Mesothelial cell of epicardium (in vitro differentiated cells): ENCODE results near the gene GALNT9. TPM values are rescaled to one million over a fixed set of nuclear protein-coding genes. Genes with fewer than 3 reads are reported as not detected.
"Not testable (repeated sequence)": the region's sequence is repeated elsewhere in the genome, so short reads cannot be mapped to it uniquely, and the experiment has no call there.

Experiments used
- DNase-seq, 2 experiments: peaks; one replicate each; pipeline ENCODE4 v3.0.0; 2021; ENCODE audit warnings: low spot score in 2 of 2; ENCODE audit not compliant: unreplicated experiment in 2 of 2
- H3K27ac Mint-ChIP-seq: 2 replicates; pipeline ENCODE4 v1.8.0; 2021; ENCODE audit warnings: mixed read lengths
- H3K27me3 Mint-ChIP-seq: 2 replicates; pipeline ENCODE4 v1.8.0; 2021; ENCODE audit warnings: low read depth, mixed read lengths
- H3K36me3 Mint-ChIP-seq: 2 replicates; pipeline ENCODE4 v1.8.0; 2021; ENCODE audit warnings: mixed read lengths
- H3K4me1 Mint-ChIP-seq: 2 replicates; pipeline ENCODE4 v1.8.0; 2021; ENCODE audit warnings: mixed read lengths
- H3K4me3 Mint-ChIP-seq: 2 replicates; pipeline ENCODE4 v1.8.0; 2021; ENCODE audit warnings: mild to moderate bottlenecking, moderate library complexity, mixed read lengths
- H3K9me3 Mint-ChIP-seq: 2 replicates; pipeline ENCODE4 v1.8.0; 2021; ENCODE audit warnings: mixed read lengths
- CTCF ChIP-seq: fragments of 200-600 bp; sonication (generic); IDR thresholded peaks from one replicate; pipeline ENCODE4 v1.5.0; 2021; ENCODE audit warnings: antibody characterized with exemption; ENCODE audit not compliant: unreplicated experiment
- total RNA-seq: library from RNA; stranded (reverse); gene quantifications from 3 replicates; pipeline ENCODE4 v1.2.1, GENCODE V29; 2021

GALNT9 gene
- total RNA-seq, 1 donor from 2014 or later = 4.8 TPM

GRCh38 chr12:132247718-132248452 is 81.5 kb downstream of the GALNT9 start:
- no peak for DNase-seq
- Mint-ChIP-seq H3K27me3 (peaks cover 49% of the 10 kb centered on the region), H3K36me3 (no peaks in the 10 kb centered on the region), H3K9me3 (no peaks in the 10 kb centered on the region), H3K4me1 (no peaks in the 10 kb centered on the region), H3K4me3 (no peak overlapping the region), H3K27ac (no peak overlapping the region)
- no peak for TF ChIP-seq CTCF

- H3K27ac Mint-ChIP-seq = no peak overlapping the region
- H3K27me3 Mint-ChIP-seq = peaks cover 47% of the 10 kb centered on the region
- no peaks in the 10 kb centered on the region for H3K4me1 Mint-ChIP-seq
- no peak for DNase-seq
- no peak overlapping the region for H3K4me3 Mint-ChIP-seq
- no peaks in the 10 kb centered on the region for H3K36me3 Mint-ChIP-seq
- no peaks in the 10 kb centered on the region for H3K9me3 Mint-ChIP-seq
- no peak for TF ChIP-seq CTCF
Observed at GRCh38 chr12:132246997-132247717, 82.2 kb downstream of the GALNT9 start.

GRCh38 chr12:132245521-132246101 is 83.8 kb downstream of the GALNT9 start:
- H3K27ac Mint-ChIP-seq = no peak overlapping the region
- H3K9me3 Mint-ChIP-seq = no peaks in the 10 kb centered on the region
- no peak for DNase-seq
- peaks cover 43% of the 10 kb centered on the region for H3K27me3 Mint-ChIP-seq
- H3K4me1 Mint-ChIP-seq = no peaks in the 10 kb centered on the region
- H3K36me3 Mint-ChIP-seq = no peaks in the 10 kb centered on the region
- no peak for TF ChIP-seq CTCF
- H3K4me3 Mint-ChIP-seq = no peak overlapping the region

GRCh38 chr12:132244724-132245295 is 84.6 kb downstream of the GALNT9 start:
- Mint-ChIP-seq H3K4me1 (no peaks in the 10 kb centered on the region), H3K9me3 (no peaks in the 10 kb centered on the region), H3K36me3 (no peaks in the 10 kb centered on the region), H3K27me3 (peaks cover 37% of the 10 kb centered on the region), H3K27ac (no peak overlapping the region), H3K4me3 (no peak overlapping the region)
- TF ChIP-seq CTCF = no peak
- DNase-seq = no peak

GRCh38 chr12:132243596-132244310 is 85.6 kb downstream of the GALNT9 start:
- no peaks in the 10 kb centered on the region for H3K36me3 Mint-ChIP-seq
- peaks cover 32% of the 10 kb centered on the region for H3K27me3 Mint-ChIP-seq
- no peak overlapping the region for H3K4me3 Mint-ChIP-seq
- peaks cover 1% of the 10 kb centered on the region for H3K4me1 Mint-ChIP-seq
- no peaks in the 10 kb centered on the region for H3K9me3 Mint-ChIP-seq
- no peak for DNase-seq
- H3K27ac Mint-ChIP-seq = no peak overlapping the region
- TF ChIP-seq CTCF = no peak

- H3K4me1 Mint-ChIP-seq, H3K27ac Mint-ChIP-seq, H3K4me3 Mint-ChIP-seq, H3K36me3 Mint-ChIP-seq, H3K9me3 Mint-ChIP-seq, DNase-seq: not testable (repeated sequence)
- H3K27me3 Mint-ChIP-seq = peaks cover 28% of the 10 kb centered on the region
Observed at GRCh38 chr12:132243171-132243570, 86.2 kb downstream of the GALNT9 start.

GRCh38 chr12:132240669-132241007 is 88.8 kb downstream of the GALNT9 start:
- DNase-seq, H3K27ac Mint-ChIP-seq, H3K9me3 Mint-ChIP-seq, H3K4me3 Mint-ChIP-seq, H3K36me3 Mint-ChIP-seq, H3K4me1 Mint-ChIP-seq: not testable (repeated sequence)
- peaks cover 25% of the 10 kb centered on the region for H3K27me3 Mint-ChIP-seq
